HUES64 (cell line): ENCODE measurements around the gene PCNX1.
"Not testable (repeated sequence)": the region's sequence is repeated elsewhere in the genome, so short reads cannot be mapped to it uniquely, and the experiment has no call there.

ENCODE experiments used
- H3K27ac ChIP-seq: 2 replicates; pipeline ENCODE4 v1.7.0; 2013; ENCODE audit warnings: low read depth, low read length, inconsistent platforms
- H3K27me3 ChIP-seq: 2 replicates; pipeline ENCODE4 v1.6.1; 2013; ENCODE audit warnings: mild to moderate bottlenecking, low read length; ENCODE audit not compliant: insufficient read depth
- H3K36me3 ChIP-seq: 2 replicates; pipeline ENCODE4 v1.6.1; 2013; ENCODE audit warnings: mild to moderate bottlenecking, low read length; ENCODE audit not compliant: insufficient read depth
- H3K4me1 ChIP-seq: 2 replicates; pipeline ENCODE4 v1.6.1; 2013; ENCODE audit warnings: mild to moderate bottlenecking, low read length, moderate library complexity; ENCODE audit not compliant: insufficient read depth
- H3K4me3 ChIP-seq: 2 replicates; pipeline ENCODE4 v1.5.1; 2013; ENCODE audit warnings: mild to moderate bottlenecking, low read length, moderate library complexity
- H3K9ac ChIP-seq: 2 replicates; pipeline ENCODE4 v1.6.1; 2013; ENCODE audit warnings: mild to moderate bottlenecking, low read depth, low read length
- H3K9me3 ChIP-seq: 2 replicates; pipeline ENCODE4 v1.6.1; 2013; ENCODE audit warnings: low read depth, low read length; ENCODE audit not compliant: insufficient read depth
- WGBS: fragments of 150-250, 120-280 bp; methylation state at CpG from one replicate; pipeline ENCODE4 v1.1.7; 2013; ENCODE audit warnings: missing lambda C conversion rate; 5-methylcytosine and 5-hydroxymethylcytosine counted together

PCNX1 gene

DNA sequence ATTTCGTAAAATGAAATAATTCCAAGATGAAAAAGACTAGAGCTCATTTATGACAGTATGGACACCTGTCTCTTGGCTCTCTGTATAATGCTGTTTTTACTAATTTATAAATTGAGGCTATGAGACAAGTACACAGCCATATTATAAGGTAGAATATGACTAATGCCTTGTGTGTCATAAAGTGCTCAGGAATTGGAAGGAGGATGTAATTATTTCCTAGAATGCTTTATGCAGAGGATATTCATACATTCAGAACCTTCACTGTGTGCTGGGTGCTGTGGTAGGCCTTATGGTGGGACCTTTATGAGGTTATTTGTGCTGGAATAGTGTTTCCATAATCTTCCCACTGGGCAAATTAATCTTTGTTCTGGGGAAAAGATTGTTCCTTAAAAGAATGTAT, 13.3 kb downstream of the PCNX1 start:
- Histone ChIP-seq H3K9ac (no peak overlapping the region), H3K4me3 (no peak overlapping the region), H3K36me3 (peaks cover 5% of the 10 kb centered on the region), H3K27ac (no peak overlapping the region), H3K4me1 (peaks cover 14% of the 10 kb centered on the region), H3K9me3 (no peaks in the 10 kb centered on the region), H3K27me3 (no peaks in the 10 kb centered on the region)
- 100% methylated on average over 1 of the region's 1 CpG for WGBS

DNA sequence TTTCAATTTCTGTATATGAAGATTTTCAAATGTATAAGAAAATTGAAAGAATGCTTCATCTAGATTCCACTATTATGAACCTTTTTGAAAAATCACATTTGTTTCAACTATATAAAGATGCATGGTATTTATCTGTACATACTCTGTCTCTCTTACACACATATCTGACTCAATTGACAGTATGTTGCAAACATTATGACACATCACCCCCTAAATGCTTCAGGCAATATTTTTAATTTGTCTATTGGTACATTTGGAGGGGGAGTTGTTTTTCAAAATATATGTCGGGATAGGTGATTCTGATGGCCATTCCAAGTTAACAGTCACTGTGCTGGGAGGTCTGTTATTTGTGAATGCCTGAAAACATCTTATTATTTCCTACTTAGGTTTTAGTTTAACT, 14.4 kb downstream of the PCNX1 start:
- Histone ChIP-seq H3K4me1 (peaks cover 14% of the 10 kb centered on the region), H3K9ac (no peak overlapping the region), H3K27me3 (no peaks in the 10 kb centered on the region), H3K27ac (no peak overlapping the region), H3K36me3 (peaks cover 5% of the 10 kb centered on the region), H3K4me3 (no peak overlapping the region), H3K9me3 (no peaks in the 10 kb centered on the region)
- WGBS: 91% methylated on average over 1 of the region's 1 CpG

DNA sequence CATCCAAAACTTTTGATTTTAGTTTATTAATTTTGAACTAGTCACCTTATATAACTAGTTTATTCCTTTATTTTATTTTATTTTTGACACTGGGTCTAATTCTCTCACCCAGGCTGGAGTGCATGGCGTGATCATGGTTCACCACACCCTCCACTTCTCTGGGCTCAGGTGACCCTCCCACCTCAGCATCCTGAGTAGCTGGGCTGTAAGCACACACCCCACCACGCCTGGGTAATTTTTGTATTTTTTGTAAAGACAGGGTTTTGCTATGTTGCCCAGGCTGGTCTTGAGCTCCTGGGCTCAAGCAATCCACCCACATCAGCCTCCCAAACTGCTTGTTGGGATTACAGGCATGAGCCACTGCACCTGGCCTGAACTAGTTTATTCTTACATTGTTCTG, 17.3 kb downstream of the PCNX1 start:
- H3K27ac ChIP-seq: no peak overlapping the region
- H3K9me3 ChIP-seq: no peaks in the 10 kb centered on the region
- WGBS: 92% methylated on average over 1 of the region's 2 CpGs
- H3K4me3 ChIP-seq: no peak overlapping the region
- H3K4me1 ChIP-seq: peaks cover 5% of the 10 kb centered on the region; the same call in 1 of the 2 replicates
- H3K27me3 ChIP-seq: no peaks in the 10 kb centered on the region
- no peak overlapping the region for H3K9ac ChIP-seq
- H3K36me3 ChIP-seq: no peaks in the 10 kb centered on the region

DNA sequence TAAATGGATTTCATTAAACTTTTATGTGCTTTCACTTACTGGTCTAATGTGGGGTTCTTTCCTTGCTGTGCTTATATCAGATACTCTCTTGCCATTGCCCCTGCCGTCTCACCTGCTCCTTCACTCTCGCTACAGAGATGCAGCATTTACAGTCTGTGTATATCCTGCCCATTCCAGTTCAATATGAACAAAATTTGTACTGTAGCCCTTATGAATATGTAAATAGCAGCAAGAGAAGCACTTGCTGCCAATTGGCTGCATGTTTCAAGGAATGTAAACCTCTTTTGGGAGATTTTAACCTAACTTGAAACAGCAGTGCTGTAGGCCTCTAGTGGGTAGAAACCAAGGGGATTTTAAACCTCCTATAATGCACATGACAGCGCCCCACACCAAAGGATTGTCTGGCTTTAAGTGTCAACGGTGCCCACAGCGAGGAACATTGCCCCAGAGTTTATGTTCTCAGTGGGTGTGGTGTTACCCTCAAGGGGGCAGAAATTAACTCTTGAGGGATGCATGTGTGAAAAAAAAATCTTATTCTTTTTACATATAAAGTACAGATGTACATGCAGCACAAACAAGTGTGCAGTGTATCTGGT, 19.1 kb downstream of the PCNX1 start:
- WGBS: 92% methylated on average over 5 of the region's 5 CpGs
- no peak overlapping the region for H3K27ac ChIP-seq
- H3K9ac ChIP-seq: no peak overlapping the region
- H3K36me3 ChIP-seq: no peaks in the 10 kb centered on the region
- peaks cover 9% of the 10 kb centered on the region for H3K4me1 ChIP-seq
- H3K27me3 ChIP-seq: no peaks in the 10 kb centered on the region
- H3K9me3 ChIP-seq: no peaks in the 10 kb centered on the region
- no peak overlapping the region for H3K4me3 ChIP-seq

DNA sequence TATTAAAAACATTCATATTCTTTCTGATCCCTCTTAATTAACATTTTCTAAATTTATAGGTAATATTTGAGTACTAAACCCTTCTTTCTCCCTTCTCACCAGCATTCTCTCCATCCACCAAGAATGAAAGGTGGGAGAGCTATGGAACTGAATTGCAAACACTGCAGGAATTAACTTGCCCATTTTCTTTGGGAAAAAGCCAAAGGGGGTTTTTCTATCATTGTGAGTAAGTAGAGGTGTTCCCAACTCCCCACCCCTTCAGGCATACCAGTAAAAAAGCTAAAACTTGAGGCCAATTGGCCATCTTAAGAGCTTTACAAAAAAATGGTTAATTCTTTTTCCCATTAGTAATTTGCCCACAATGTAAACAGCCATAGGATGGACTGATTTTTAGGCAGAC, 23.7 kb downstream of the PCNX1 start:
- Histone ChIP-seq H3K9me3 (no peaks in the 10 kb centered on the region), H3K4me1 (peaks cover 10% of the 10 kb centered on the region), H3K27ac (no peak overlapping the region), H3K9ac (no peak overlapping the region), H3K36me3 (no peaks in the 10 kb centered on the region), H3K27me3 (no peaks in the 10 kb centered on the region), H3K4me3 (no peak overlapping the region)

DNA sequence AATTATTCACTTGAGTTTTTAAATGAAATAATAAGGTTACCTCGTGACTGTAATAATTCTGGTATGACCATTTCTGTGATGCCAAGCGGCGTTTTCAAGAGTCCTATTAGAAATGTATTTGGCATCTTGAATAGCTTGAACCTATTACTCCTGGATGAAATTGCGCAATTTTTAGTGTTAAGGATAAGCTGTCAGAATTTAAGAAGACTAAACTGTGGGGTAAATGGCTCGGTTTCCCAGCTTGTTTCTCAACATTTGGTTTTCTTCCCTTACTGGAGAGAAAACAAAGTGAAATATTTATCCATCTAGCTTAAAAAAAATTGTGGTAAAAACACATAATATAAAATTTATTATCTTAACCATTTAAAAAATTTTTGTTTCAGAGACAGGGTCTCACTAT, 26.8 kb downstream of the PCNX1 start:
- Histone ChIP-seq H3K36me3 (no peaks in the 10 kb centered on the region), H3K9me3 (no peaks in the 10 kb centered on the region), H3K27ac (no peak overlapping the region), H3K4me1 (peaks cover 10% of the 10 kb centered on the region), H3K27me3 (no peaks in the 10 kb centered on the region), H3K4me3 (no peak overlapping the region), H3K9ac (no peak overlapping the region)
- 92% methylated on average over 5 of the region's 5 CpGs for WGBS

DNA sequence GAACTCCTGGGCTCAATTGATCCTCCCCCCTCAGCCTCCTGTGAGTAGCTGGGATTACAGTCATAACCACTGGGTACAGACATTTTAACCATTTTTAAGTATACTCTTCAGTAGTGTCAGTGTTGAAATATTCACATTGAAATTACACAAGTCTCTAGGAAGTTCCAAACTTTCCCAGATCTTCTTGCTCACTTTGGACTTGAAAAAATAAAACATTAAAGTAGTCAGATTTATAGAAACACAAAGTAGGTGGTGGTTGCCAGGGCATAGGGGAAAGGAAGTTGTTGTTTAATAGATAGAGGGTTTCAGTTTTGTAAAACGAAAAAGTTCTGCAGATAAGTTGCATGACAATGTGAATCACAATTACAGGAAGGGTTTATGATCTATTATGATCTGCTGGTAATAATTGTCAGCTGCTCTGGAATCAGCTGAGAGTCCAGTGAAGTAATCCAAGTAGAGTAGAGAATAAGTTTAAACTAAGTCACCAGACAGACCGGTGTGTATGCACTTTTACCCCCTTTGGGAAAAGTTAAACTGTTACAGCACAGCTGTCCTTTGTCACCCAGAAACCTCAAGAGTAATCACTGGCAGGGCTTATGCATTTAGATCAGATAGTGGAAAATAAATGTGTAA, 27.4 kb downstream of the PCNX1 start:
- Histone ChIP-seq H3K27me3 (no peaks in the 10 kb centered on the region), H3K9me3 (no peaks in the 10 kb centered on the region), H3K9ac (no peak overlapping the region), H3K4me3 (no peak overlapping the region), H3K4me1 (peaks cover 10% of the 10 kb centered on the region), H3K27ac (no peak overlapping the region), H3K36me3 (no peaks in the 10 kb centered on the region)
- 86% methylated on average over 2 of the region's 2 CpGs for WGBS

DNA sequence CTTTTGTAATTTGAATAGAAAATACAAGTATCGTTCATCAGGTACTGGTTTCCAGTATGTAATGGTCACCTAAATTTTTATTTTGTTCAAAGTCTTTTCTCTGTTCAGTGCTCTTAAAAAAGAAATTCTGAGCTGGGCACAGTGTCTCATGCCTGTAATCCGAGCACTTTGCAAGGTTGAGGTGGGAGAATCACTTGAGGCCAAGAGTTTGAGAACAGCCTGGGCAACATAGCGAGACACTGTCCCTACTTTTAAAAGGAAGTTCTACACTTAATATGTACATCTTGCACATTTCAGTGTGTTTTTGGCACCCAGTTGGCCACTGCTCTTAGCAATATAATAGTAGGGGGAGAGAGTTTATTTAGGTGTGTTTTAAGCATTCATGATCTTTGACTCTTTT, 27.9 kb downstream of the PCNX1 start:
- Histone ChIP-seq H3K9ac (no peak overlapping the region), H3K4me3 (no peak overlapping the region), H3K27ac (no peak overlapping the region), H3K4me1 (peaks cover 10% of the 10 kb centered on the region), H3K27me3 (no peaks in the 10 kb centered on the region), H3K36me3 (no peaks in the 10 kb centered on the region), H3K9me3 (no peaks in the 10 kb centered on the region)
- 94% methylated on average over 3 of the region's 3 CpGs for WGBS

DNA sequence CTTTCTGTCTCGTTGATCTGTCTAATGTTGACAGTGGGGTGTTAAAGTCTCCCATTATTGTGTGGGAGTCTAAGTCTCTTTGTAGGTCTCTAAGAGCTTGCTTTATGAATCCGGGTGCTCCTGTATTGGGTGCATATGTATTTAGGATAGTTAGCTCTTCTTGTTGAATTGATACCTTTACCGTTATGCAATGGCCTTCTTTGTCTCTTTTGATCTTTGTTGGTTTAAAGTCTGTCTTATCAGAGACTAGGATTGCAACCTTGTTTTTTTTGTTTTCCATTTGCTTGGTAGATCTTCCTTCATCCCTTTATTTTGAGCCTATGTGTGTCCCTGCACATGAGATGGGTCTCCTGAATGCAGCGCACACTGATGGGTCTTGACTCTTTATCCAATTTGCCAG, 32.4 kb downstream of the PCNX1 start:
- not testable (repeated sequence) for H3K27me3 ChIP-seq, H3K27ac ChIP-seq, H3K4me3 ChIP-seq, H3K9ac ChIP-seq, H3K4me1 ChIP-seq
- WGBS: 96% methylated on average over 2 of the region's 4 CpGs
- H3K9me3 ChIP-seq: peaks cover 28% of the 10 kb centered on the region
- peaks cover 18% of the 10 kb centered on the region; the same call in 1 of the 2 replicates for H3K36me3 ChIP-seq

DNA sequence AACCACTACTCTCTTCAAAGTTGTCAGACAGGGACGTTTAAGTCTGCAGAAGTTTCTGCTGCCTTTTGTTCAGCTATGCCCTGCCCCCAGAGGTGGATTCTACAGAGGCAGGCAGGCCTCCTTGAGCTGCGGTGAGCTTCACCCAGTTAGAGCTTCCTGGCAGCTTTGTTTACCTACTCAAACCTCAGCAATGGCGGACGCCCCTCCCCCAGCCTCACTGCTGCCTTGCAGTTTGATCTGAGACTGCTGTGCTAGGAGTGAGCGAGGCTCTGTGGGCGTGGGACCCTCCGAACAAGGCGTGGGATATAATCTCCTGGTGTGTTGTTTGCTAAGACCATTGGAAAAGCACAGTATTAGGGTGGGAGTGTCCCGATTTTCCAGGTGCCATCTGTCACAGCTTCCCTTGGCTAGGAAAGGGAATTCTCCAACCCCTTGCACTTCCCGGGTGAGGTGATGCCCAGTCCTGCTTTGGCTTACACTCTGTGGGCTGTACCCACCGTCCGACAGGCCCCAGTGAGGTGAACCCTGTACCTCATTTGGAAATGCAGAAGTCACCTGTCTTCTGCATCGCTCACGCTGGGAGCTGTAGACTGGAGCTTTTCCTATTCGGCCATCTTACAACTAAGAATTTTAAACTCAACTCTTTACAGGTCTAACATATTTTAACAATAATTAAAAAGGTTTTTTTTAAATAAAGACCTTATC, 34.5 kb downstream of the PCNX1 start:
- WGBS: 90% methylated on average over 15 of the region's 15 CpGs
- Histone ChIP-seq H3K9me3 (peaks cover 46% of the 10 kb centered on the region), H3K36me3 (peaks cover 37% of the 10 kb centered on the region)
- not testable (repeated sequence) for H3K27ac ChIP-seq, H3K27me3 ChIP-seq, H3K9ac ChIP-seq, H3K4me3 ChIP-seq, H3K4me1 ChIP-seq

DNA sequence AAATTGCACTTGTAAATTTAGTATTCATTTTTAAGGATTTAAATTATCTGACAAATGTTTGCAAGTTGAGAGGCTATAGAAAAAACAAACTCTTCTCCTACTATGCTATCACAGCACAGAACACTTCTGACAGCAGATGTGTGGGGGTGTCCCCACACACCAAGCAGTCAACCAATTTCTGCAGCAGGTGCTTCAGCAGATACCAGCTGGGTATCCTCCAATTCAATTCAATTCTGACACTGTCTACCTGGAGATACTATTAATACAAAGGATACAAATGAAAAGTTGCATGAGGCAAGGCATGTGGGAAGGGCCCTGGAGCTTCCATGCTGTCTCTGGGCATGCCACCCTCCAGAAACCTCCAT, 35.1 kb downstream of the PCNX1 start:
- Histone ChIP-seq H3K36me3 (peaks cover 43% of the 10 kb centered on the region), H3K9ac (no peak overlapping the region), H3K9me3 (peaks cover 51% of the 10 kb centered on the region), H3K4me1 (no peaks in the 10 kb centered on the region), H3K27me3 (no peaks in the 10 kb centered on the region), H3K4me3 (no peak overlapping the region), H3K27ac (no peak overlapping the region)
